ENCODE measurements around the gene BDKRB2. TPM values are rescaled to one million over a fixed set of nuclear protein-coding genes. Genes with fewer than 3 reads are reported as not detected.

BDKRB2 gene
- total and polyA plus RNA-seq, 2 experiments from 2014 or later = 0.14 to 0.21 TPM

DNA sequence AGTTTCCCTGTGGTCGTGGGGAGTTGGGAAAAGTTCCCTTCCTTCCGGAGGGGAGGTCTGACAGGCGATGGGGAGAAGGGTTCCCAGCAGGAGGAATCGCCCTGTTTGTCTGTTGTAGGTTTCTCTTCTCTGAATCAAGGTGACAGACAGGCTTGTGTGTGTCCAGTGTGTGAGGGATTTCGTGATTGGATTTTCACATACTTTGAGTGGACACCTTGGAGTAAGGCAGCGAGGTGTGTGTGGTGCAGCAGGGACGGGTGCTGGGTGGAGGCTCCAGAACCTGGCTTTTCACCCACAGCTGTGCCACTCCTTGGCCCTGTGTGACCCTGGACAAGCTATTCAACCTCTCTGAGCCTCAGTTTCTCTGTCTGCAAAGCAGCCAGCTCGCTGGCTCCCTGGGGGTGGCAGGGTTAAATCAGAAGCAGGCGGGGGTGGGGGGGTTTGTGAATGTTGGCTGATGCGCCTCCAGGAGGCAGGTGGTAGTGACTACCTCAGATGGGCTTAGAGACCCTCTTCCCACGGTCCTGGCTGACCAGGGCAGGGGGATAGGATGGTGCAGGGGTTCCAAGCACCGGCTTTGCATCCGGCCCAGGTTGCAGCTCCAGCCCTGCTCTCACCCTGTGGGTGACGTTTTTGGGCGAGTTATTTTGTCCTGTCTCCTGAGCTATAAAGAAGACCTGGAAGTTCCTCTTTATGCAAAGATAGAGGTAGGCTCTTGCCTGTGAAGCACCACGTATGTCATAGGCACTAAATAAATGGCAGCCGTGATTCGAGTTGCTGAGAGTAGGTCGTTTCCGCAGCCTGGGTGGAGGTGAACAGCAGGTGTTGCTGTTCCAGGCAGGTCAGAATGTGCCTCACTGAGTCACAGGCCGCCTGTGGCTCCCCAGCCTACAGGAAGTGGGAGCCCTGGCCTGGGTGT, 679 bp downstream of the BDKRB2 start (continued):
- TF ChIP-seq, protein P1, sequence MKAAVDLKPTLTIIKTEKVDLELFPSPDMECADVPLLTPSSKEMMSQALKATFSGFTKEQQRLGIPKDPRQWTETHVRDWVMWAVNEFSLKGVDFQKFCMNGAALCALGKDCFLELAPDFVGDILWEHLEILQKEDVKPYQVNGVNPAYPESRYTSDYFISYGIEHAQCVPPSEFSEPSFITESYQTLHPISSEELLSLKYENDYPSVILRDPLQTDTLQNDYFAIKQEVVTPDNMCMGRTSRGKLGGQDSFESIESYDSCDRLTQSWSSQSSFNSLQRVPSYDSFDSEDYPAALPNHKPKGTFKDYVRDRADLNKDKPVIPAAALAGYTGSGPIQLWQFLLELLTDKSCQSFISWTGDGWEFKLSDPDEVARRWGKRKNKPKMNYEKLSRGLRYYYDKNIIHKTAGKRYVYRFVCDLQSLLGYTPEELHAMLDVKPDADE (IDR thresholded peaks at IDR 0.05) = no peak
- TF ChIP-seq ZNF114 (CRISPR knock-in tag; IDR thresholded peaks at IDR 0.05) (no peak), CREB1 (CRISPR knock-in tag; IDR thresholded peaks at IDR 0.05; ENCODE audit: low read depth) (no peak), JUNB (IDR thresholded peaks at IDR 0.05; ENCODE audit: unreplicated experiment) (no peak), EZH2 (IDR thresholded peaks at IDR 0.05; ENCODE audit: low read depth, unreplicated experiment) (no peak)
- TF ChIP-seq, protein P2, sequence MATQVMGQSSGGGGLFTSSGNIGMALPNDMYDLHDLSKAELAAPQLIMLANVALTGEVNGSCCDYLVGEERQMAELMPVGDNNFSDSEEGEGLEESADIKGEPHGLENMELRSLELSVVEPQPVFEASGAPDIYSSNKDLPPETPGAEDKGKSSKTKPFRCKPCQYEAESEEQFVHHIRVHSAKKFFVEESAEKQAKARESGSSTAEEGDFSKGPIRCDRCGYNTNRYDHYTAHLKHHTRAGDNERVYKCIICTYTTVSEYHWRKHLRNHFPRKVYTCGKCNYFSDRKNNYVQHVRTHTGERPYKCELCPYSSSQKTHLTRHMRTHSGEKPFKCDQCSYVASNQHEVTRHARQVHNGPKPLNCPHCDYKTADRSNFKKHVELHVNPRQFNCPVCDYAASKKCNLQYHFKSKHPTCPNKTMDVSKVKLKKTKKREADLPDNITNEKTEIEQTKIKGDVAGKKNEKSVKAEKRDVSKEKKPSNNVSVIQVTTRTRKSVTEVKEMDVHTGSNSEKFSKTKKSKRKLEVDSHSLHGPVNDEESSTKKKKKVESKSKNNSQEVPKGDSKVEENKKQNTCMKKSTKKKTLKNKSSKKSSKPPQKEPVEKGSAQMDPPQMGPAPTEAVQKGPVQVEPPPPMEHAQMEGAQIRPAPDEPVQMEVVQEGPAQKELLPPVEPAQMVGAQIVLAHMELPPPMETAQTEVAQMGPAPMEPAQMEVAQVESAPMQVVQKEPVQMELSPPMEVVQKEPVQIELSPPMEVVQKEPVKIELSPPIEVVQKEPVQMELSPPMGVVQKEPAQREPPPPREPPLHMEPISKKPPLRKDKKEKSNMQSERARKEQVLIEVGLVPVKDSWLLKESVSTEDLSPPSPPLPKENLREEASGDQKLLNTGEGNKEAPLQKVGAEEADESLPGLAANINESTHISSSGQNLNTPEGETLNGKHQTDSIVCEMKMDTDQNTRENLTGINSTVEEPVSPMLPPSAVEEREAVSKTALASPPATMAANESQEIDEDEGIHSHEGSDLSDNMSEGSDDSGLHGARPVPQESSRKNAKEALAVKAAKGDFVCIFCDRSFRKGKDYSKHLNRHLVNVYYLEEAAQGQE (IDR thresholded peaks at IDR 0.05; ENCODE audit: unreplicated experiment) = no peak

DNA sequence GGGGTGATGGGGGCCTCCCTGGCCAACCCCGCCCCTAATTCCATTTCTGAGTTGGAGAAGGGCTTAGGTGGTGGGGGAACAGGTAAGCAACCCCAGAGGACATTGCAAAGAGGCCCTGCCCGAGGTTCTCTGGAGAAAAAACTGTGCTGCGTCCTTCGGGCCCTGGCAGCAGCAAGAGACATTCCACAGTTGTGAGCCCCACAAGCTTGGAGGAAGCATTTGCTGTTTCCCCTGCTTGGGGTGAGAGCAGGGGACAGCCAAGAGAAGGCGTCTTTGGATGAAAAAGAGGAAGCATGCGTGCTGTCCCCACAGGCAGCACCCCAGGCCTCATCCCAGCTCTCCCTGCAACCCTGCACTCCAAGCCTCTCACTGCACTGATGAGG, 1.3 kb downstream of the BDKRB2 start:
- peak overlapping the region; percentile 92; the same call in 1 of the 2 replicates for H3K4me2 ChIP-seq
- TF ChIP-seq CREB1 (CRISPR knock-in tag; IDR thresholded peaks at IDR 0.05; ENCODE audit: low read depth) (no peak), JUNB (IDR thresholded peaks at IDR 0.05; ENCODE audit: unreplicated experiment) (no peak), NANOG (IDR thresholded peaks at IDR 0.05; ENCODE audit: borderline replicate concordance) (no peak), EZH2phosphoT487 (IDR thresholded peaks at IDR 0.05; ENCODE audit: unreplicated experiment) (no peak), EZH2 (IDR thresholded peaks at IDR 0.05; ENCODE audit: low read depth, unreplicated experiment) (no peak), ZNF114 (CRISPR knock-in tag; IDR thresholded peaks at IDR 0.05) (no peak), ZNF331 (CRISPR knock-in tag; IDR thresholded peaks at IDR 0.05; ENCODE audit: low read depth) (no peak), STAT1 (IDR thresholded peaks at IDR 0.05; ENCODE audit: unreplicated experiment) (no peak)
- TF ChIP-seq, protein P3, sequence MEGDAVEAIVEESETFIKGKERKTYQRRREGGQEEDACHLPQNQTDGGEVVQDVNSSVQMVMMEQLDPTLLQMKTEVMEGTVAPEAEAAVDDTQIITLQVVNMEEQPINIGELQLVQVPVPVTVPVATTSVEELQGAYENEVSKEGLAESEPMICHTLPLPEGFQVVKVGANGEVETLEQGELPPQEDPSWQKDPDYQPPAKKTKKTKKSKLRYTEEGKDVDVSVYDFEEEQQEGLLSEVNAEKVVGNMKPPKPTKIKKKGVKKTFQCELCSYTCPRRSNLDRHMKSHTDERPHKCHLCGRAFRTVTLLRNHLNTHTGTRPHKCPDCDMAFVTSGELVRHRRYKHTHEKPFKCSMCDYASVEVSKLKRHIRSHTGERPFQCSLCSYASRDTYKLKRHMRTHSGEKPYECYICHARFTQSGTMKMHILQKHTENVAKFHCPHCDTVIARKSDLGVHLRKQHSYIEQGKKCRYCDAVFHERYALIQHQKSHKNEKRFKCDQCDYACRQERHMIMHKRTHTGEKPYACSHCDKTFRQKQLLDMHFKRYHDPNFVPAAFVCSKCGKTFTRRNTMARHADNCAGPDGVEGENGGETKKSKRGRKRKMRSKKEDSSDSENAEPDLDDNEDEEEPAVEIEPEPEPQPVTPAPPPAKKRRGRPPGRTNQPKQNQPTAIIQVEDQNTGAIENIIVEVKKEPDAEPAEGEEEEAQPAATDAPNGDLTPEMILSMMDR (conservative IDR thresholded peaks at IDR 0.05; ENCODE audit: low read depth in 2 of 2) = no peak
- TF ChIP-seq, protein P2 (IDR thresholded peaks at IDR 0.05; ENCODE audit: unreplicated experiment) = no peak

More for the DNA sequence above, 1.3 kb downstream of the BDKRB2 start:
- Histone ChIP-seq H4K20me1 (replicated peaks; ENCODE audit: insufficient read depth) (no peaks in the 10 kb centered on the region), H3K36me3 (ENCODE audit: insufficient read depth) (no peaks in the 10 kb centered on the region), H2AFZ (0 out of 2 replicates have a peak overlapping the region, but pooled peaks have one; percentile 23), H3F3A (replicated peaks; ENCODE audit: low read depth) (no peaks in the 10 kb centered on the region), H3K27ac (ENCODE audit: low read depth) (no peak overlapping the region), H3K9me2 (ENCODE audit: insufficient read depth) (0 out of 2 replicates have a peak, but pooled peaks cover 5% of the 10 kb centered on the region), H3K27me3 (ENCODE audit: insufficient read depth) (peaks cover 26% of the 10 kb centered on the region), H3K4me3 (no peak overlapping the region), H3K4me1 (ENCODE audit: insufficient read depth) (peaks cover 6% of the 10 kb centered on the region; the same call in 1 of the 2 replicates), H3K79me2 (replicated peaks; ENCODE audit: insufficient read depth) (no peaks in the 10 kb centered on the region)
- no peaks in the 10 kb centered on the region for H3K9me3 Mint-ChIP-seq
- no peak overlapping the region for H3K27ac Mint-ChIP-seq
- H3K4me1 Mint-ChIP-seq = peaks cover 28% of the 10 kb centered on the region
- ATAC-seq (no peak), DNase-seq (ENCODE audit: low spot score) (no peak)
- no peak overlapping the region for H3K4me3 Mint-ChIP-seq
- H3K27me3 Mint-ChIP-seq (ENCODE audit: insufficient read depth, low read depth, poor library complexity) = peaks cover 15% of the 10 kb centered on the region
- H3K36me3 Mint-ChIP-seq (ENCODE audit: low read depth) = no peaks in the 10 kb centered on the region

All from GM23338 (cell line).